Coronary artery (tissue), 2 donors: ENCODE results near the gene MMD.

Experiments
- DNase-seq: peaks from one replicate; pipeline ENCODE4 v3.0.0-alpha.2; 2017; ENCODE audit warnings: low spot score
- H3K27ac ChIP-seq, 2 donors: fragments of 200-600 bp; sonication (generic); one replicate each; pipeline ENCODE4 v1.5.1; 2016 to 2019
- H3K4me3 ChIP-seq: fragments of 200-600 bp; sonication (generic); 2 replicates; pipeline ENCODE4 v1.5.1; 2016; ENCODE audit warnings: mild to moderate bottlenecking, moderate library complexity
- TF ChIP-seq, protein P1 (sequence below): fragments of 200-600 bp; sonication (generic); IDR thresholded peaks from one replicate; pipeline ENCODE4 v1.5.1; 2019; ENCODE audit warnings: antibody characterized with exemption

Gene MMD

DNA sequence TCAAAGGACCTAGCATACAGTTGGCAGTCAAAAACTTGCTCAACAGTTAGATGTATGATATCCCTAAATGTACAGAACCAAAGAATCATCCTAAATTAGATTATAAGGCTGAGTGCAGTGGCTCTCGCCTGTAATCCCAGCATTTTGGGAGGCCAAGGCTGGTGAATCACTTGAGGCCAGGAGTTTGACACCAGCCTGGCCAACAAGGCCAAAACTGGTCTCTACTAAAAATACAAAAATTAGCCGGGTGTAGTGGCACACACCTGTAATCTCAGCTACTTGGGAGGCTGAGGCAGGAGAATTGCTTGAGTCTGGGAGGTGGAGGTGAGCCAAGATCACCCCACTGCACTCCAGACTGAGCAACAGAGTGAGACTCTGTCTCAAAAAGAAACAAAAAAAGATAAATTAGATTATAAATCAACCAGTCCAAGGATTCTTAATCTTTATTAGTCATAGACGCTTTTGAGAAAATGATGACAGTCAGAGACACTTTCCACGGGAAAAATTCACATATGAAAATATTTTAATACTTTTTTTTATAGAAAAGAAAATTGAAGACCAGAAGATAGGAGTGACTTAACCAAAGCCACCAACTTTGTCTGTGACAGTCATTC, 77.6 kb downstream of the MMD start:
- Histone ChIP-seq H3K27ac (no peak overlapping the region), H3K4me3 (no peak overlapping the region)
- no peak for DNase-seq
- TF ChIP-seq, protein P1, sequence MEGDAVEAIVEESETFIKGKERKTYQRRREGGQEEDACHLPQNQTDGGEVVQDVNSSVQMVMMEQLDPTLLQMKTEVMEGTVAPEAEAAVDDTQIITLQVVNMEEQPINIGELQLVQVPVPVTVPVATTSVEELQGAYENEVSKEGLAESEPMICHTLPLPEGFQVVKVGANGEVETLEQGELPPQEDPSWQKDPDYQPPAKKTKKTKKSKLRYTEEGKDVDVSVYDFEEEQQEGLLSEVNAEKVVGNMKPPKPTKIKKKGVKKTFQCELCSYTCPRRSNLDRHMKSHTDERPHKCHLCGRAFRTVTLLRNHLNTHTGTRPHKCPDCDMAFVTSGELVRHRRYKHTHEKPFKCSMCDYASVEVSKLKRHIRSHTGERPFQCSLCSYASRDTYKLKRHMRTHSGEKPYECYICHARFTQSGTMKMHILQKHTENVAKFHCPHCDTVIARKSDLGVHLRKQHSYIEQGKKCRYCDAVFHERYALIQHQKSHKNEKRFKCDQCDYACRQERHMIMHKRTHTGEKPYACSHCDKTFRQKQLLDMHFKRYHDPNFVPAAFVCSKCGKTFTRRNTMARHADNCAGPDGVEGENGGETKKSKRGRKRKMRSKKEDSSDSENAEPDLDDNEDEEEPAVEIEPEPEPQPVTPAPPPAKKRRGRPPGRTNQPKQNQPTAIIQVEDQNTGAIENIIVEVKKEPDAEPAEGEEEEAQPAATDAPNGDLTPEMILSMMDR, result no peak

DNA sequence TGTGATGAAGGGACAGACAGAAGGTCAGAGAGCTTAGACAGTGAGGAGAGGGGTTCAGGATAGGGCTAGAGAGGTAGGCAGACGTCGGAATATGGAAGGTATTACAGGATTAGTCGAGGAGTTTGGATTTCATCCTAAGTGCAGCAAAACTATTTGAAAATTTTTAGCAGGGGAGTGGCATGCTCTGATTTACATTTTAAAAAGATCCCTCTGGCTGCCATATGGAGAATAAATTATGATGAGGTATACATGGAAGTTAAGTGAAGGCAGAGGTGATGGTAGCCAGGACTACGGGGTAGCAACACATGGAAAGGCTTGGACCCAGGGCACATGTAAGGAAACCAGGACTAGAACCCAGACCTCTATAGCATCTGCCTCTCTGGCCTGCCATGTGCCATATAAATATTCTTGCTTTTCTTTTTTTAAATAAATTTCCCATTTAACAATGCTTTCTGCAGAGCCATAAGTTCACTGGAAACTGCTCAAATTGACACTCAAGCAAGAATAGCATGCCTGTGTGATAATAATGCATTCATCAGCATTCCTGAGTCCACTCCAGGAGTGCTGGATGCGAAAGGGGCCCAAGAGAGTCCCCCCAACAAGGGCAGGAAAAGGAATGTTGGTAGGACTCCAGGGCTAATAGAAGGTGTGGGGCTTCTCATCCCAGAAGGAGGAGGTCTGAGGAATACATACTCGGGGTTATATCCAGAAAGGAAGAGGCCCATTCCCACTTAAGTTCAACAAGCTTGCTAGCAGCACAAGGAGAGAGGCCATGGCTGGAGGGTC, 78.6 kb downstream of the MMD start:
- H3K27ac ChIP-seq, result no peak overlapping the region
- TF ChIP-seq, protein P1, result no peak
- DNase-seq, result no peak
- no peak overlapping the region for H3K4me3 ChIP-seq
